NB4 (cell line): ENCODE results near the gene TSPAN17.
A peak's percentile ranks its signal among the peaks of the same experiment; 100 is the strongest.

Experiments used
- DNase-seq: peaks from one replicate; pipeline ENCODE4 v3.0.0; 2010; ENCODE audit warnings: low read depth
- H3K4me3 ChIP-seq: one replicate; pipeline ENCODE4 v1.5.1; 2011; ENCODE audit warnings: mild to moderate bottlenecking, low read depth, low read length, moderate library complexity
- CTCF ChIP-seq: IDR thresholded peaks from one replicate; pipeline ENCODE4 v1.5.1; 2012; ENCODE audit warnings: low read depth, low read length
- MAX ChIP-seq: IDR thresholded peaks from 2 replicates; pipeline ENCODE4 v1.6.1; 2011; ENCODE audit warnings: low read depth, low read length
- MYC ChIP-seq: IDR thresholded peaks from 2 replicates; pipeline ENCODE4 v1.6.1; 2011; ENCODE audit warnings: low read depth, low read length
- POLR2A ChIP-seq: IDR thresholded peaks from 2 replicates; pipeline ENCODE4 v1.6.1; 2011; ENCODE audit warnings: mild to moderate bottlenecking; ENCODE audit not compliant: insufficient read length; ENCODE audit errors: extremely low read depth

Gene TSPAN17

GRCh38 chr5:176646707-176647029 is 616 bp upstream of the TSPAN17 start:
- DNase-seq, result no peak
- peak overlapping the region; percentile 28 for H3K4me3 ChIP-seq
- no peak for TF ChIP-seq POLR2A
- TF ChIP-seq MAX, result no peak; the same call in 1 of the 2 replicates
- no peak for TF ChIP-seq MYC
- TF ChIP-seq CTCF, result no peak

- no peak overlapping the region for H3K4me3 ChIP-seq
- no peak for TF ChIP-seq POLR2A
- no peak for TF ChIP-seq MAX
- TF ChIP-seq CTCF, result no peak
- no peak for TF ChIP-seq MYC
- no peak for DNase-seq
These were observed 674 bp downstream of the TSPAN17 start for GRCh38 chr5:176647843-176648473.

GRCh38 chr5:176648474-176649194 is 1.4 kb downstream of the TSPAN17 start:
- no peak for TF ChIP-seq POLR2A
- no peak for TF ChIP-seq CTCF
- TF ChIP-seq MAX, result no peak
- TF ChIP-seq MYC, result no peak
- H3K4me3 ChIP-seq, result no peak overlapping the region
- no peak for DNase-seq

- no peak overlapping the region for H3K4me3 ChIP-seq
- DNase-seq, result no peak
- TF ChIP-seq MYC (no peak), POLR2A (no peak), CTCF (no peak), MAX (no peak)
These were observed 3.1 kb downstream of the TSPAN17 start for GRCh38 chr5:176650354-176650884.

GRCh38 chr5:176651472-176651980 is 4.2 kb downstream of the TSPAN17 start:
- DNase-seq, result peak; percentile 23
- TF ChIP-seq POLR2A (no peak), MYC (no peak), MAX (no peak), CTCF (no peak)
- no peak overlapping the region for H3K4me3 ChIP-seq
